Heart right ventricle (tissue), 16 donors: ENCODE measurements around the gene TMEM88. TPM values are rescaled to one million over a fixed set of nuclear protein-coding genes. Genes with fewer than 3 reads are reported as not detected.

Experiments
- ATAC-seq, 8 donors: fragments of 200-7000 bp; cut with Tn5 transposase; one replicate each; pipeline ENCODE4 v1.9.1; 2020; ENCODE audit warnings: mild to moderate bottlenecking in 8 of 8, moderate library complexity in 8 of 8, moderate number of reproducible peaks in 1 of 8
- DNase-seq, 2 donors: peaks; one replicate each; pipeline ENCODE4 v3.0.0-alpha.2; 2020
- H3K27ac ChIP-seq, 10 donors: fragments of 200-600 bp; sonication (generic) in 2 of 10; one replicate each; pipeline versions ENCODE4 v1.5.0 to v1.8.0; 2020 to 2022; ENCODE audit warnings: mild to moderate bottlenecking in 3 of 10
- H3K27me3 ChIP-seq, 7 donors: fragments of 200-600 bp; one replicate each; pipeline ENCODE4 v1.8.0; 2021 to 2022; ENCODE audit warnings: mild to moderate bottlenecking in 2 of 7
- H3K36me3 ChIP-seq, 9 donors: fragments of 200-600 bp; sonication (generic) in 1 of 9; one replicate each; pipeline versions ENCODE4 v1.5.0 to v1.8.0; 2020 to 2022; ENCODE audit warnings: mild to moderate bottlenecking in 2 of 9
- H3K4me1 ChIP-seq, 9 donors: fragments of 200-600 bp; sonication (generic) in 1 of 9; one replicate each; pipeline versions ENCODE4 v1.5.0 to v1.8.0; 2020 to 2022; ENCODE audit warnings: mild to moderate bottlenecking in 4 of 9
- H3K4me3 ChIP-seq, 10 donors: fragments of 200-600 bp; sonication (generic) in 2 of 10; one replicate each; pipeline versions ENCODE4 v1.5.0 to v1.8.0; 2020 to 2022; ENCODE audit warnings: mild to moderate bottlenecking in 7 of 10, moderate library complexity in 2 of 10
- H3K9me3 ChIP-seq, 11 donors: fragments of 200-600 bp in 10 of 11; sonication (generic) in 2 of 11; one replicate each; pipeline versions ENCODE4 v1.5.0 to v1.8.0; 2013 to 2022; ENCODE audit warnings: mild to moderate bottlenecking in 2 of 11, control low read depth in 1 of 11, moderate library complexity in 1 of 11
- CTCF ChIP-seq, 9 donors: fragments of 200-600 bp; sonication (generic) in 2 of 9; IDR thresholded peaks; one replicate each; pipeline versions ENCODE4 v1.5.0 to v1.8.0; 2021 to 2022; ENCODE audit warnings: antibody characterized with exemption in 9 of 9, mild to moderate bottlenecking in 5 of 9, moderate library complexity in 1 of 9
- WGBS, 2 donors: extraction: QIAGEN DNeasy Blood & Tissue Kit; methylation state at CpG; one replicate each; pipeline ENCODE4 v1.1.7; 2013; ENCODE audit warnings: inconsistent platforms in 1 of 2; 5-methylcytosine and 5-hydroxymethylcytosine counted together
- intact Hi-C, 10 donors: fragments of 100-400 bp; cut with DNase I; formaldehyde crosslinking; loops; one replicate each; pipeline versions ENCODE4 v1.11.1 to v1.14.2; 2022
- polyA plus RNA-seq, 2 donors: library from polyadenylated mRNA; stranded (reverse); fragments of 200-250 nt; gene quantifications; one replicate each; pipeline ENCODE4 v1.2.3, GENCODE V29; 2013
- total RNA-seq, 10 donors: library from RNA; stranded (reverse); fragmentation: NEBNext Ultra II Directional in 3 of 10; extraction: Animal tissue kit (Norgen Biotek cat#: 25700) in 3 of 10; gene quantifications; one replicate each; pipeline versions ENCODE4 v1.2.1 to v1.2.4, GENCODE V29; 2021 to 2023
- donor health status: Arrhythmogenic right ventricular cardiomyopathy.
- donor health status: ischemic (EF 13 %, LVEDD 7.1; RV severe dilation, severe dysfunction).
- donor health status: healthy with polysubstance abuse.
- donor health status: DM: no; HTN: yes; CAD: no.
- donor health status: DM: no; HTN: no; CAD: no.
- donor health status: ischemic (EF 25% LVEDD 6.9; RV normal size, moderate dysfunction).
- donor health status: ischemic (EF 25% LVEDD 5.7; RV mildly dilated, moderate dysfunction).
- donor health status: healthy.
- donor health status: DM: yes; HTN: yes; CAD: no.
- donor health status: Ischemic cardiomyopathy.
- donor health status: ischemic (EF 35%, LVEDD 5.7; RV mildly dilated, moderate dysfunction).
- donor health status: nonischemic (EF 11% LVEDD 7.7; RV severe dilation, severe dysfunction).
- donor health status: DM: yes; HTN: yes; CAD: no.
- donor health status: PGD.
- donor health status: ischemic (EF 29% LVEDD 5.4; RV normal size, mild dysfunction).
- donor health status: nonischemic (EF 23%, LVEDD 6.1; RV moderate dilation, normal function).

The TMEM88 gene
- total and polyA plus RNA-seq, 12 donors, result 12.3 to 298 (median 24.8) TPM

DNA sequence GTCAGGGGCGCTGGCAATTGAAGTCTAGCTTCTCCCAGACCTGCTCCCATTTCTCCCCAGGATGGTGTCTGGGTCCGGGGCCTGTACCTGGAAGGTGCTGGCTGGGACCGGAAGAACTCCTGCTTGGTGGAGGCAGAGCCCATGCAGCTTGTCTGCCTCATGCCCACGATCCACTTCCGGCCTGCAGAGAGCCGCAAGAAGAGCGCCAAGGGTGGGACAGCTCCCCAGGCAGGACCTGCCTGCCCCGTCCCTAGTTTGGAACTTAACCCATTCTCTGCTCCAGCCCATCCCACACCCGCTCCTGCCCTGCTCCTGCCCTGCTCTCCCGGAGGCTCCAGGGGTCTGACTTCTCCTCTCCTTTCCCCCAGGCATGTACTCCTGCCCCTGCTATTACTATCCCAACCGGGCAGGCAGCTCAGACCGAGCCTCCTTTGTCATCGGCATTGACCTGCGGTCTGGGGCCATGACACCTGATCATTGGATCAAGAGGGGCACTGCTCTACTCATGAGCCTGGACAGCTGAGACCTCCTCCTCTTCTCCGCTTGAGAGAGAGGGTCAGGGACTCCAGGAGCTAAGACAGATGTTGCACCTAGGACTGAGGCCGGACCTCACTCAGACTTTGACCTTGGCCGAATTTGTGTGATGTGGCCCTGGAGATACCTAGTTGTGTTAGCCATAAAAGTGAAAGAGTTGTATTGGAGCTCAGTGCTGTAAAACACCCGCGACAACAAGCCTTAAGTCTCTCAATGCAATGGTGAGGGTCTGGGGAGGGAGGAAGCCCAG, 21.7 kb upstream of the TMEM88 start:
- ATAC-seq, result no peak
- intact Hi-C loops, result loop anchor here in 3 of 10 donors (2.0 to 10.0 kb wide), 4 partner anchors 54 to 322 kb away; partner anchors contain the start of genes CHD3 (in 1 of the 3) and PER1 (in 1 of the 3)

DNA sequence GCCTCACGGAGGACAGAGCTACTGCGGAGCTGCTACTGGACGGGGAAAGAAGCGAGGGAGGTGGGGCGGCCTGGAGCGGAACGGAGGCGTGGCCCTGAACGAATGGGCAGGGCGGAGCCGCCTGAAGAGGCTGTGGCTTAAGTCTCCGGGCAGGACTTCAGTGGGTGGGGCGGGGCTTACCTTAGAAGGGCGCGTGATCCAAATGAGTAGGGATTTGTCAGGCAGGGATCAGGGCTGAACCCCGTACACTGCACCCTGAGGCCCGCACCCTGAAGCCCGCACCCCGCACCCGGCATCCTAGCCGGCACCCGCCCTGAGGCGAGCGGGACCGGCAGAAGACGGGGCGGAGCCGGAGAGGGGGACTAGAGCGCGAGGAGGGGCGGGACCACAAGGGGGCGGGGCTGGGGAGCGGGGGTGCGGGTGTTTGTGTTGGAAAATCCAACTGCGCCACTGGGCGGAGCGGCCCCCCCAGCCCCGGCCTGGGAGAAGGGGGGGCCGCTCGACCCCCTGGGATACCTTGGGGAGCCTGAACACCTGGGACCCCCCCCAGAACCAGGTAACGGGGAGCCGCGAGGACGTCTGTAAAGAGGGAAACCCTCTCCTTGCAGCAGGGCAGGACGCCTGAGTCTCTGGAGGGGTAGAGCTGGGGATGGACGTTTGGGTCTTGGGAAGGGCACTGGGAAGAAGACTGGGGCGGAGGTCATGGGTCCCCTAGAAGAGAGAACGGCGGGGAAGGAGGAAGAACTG, 20.9 kb upstream of the TMEM88 start, which contains the start of gene KDM6B:
Gene KDM6B, plus strand, starts transcription at position 423 of the 747 bp plus-strand sequence. CDS start 11,338 bp downstream, outside the sequence.
- ATAC-seq, result peak; percentile 63 to 78 (median 71)
- Histone ChIP-seq H3K4me1 (peaks cover 7 to 37% (median 30%) of the 10 kb centered on the region in 9 donors), H3K27ac (peak within 1 kb of the TSS; percentile 94 to 100 (median 98)), H3K4me3 (peak within 1 kb of the TSS; percentile 59 to 95 (median 80)), H3K9me3 (no peaks in the 10 kb centered on the region), H3K27me3 (peaks cover 0 to 3% (median 0%) of the 10 kb centered on the region in 7 donors), H3K36me3 (no peaks in the 10 kb centered on the region)
- DNase-seq, result peak; percentile 94 to 96
- TF ChIP-seq CTCF (IDR thresholded peaks at IDR 0.05), result peak in 3 of 9 donors; percentile 11 to 35 (median 27)
- WGBS, 2 donors, result 0% methylated on average over 46 to 49 of the region's 49 CpGs
- intact Hi-C loops, result loop anchor here in 7 of 10 donors (1.0 to 10.0 kb wide), 8 partner anchors 9 to 321 kb away; partner anchors contain the start of genes NAA38 (in 3 of the 7), CHD3 (in 1 of the 7) and PER1 (in 1 of the 7)

More for the DNA sequence above, 21.7 kb upstream of the TMEM88 start:
- DNase-seq, result no peak
- H3K36me3 ChIP-seq, result no peaks in the 10 kb centered on the region
- peak overlapping the region in 9 of 10 donors; percentile 59 to 95 (median 80) for H3K4me3 ChIP-seq
- TF ChIP-seq CTCF (IDR thresholded peaks at IDR 0.05), result no peak
- peak overlapping the region in 9 of 10 donors; percentile 97 to 100 (median 99) for H3K27ac ChIP-seq
- 45 to 50% methylated on average over 19 of the region's 19 CpGs for WGBS, 2 donors
- H3K4me1 ChIP-seq, result peaks cover 4 to 34% (median 24%) of the 10 kb centered on the region in 9 donors
- H3K9me3 ChIP-seq, result no peaks in the 10 kb centered on the region
- H3K27me3 ChIP-seq, result peaks cover 0 to 3% (median 0%) of the 10 kb centered on the region in 7 donors

- no peaks in the 10 kb centered on the region for H3K9me3 ChIP-seq
- TF ChIP-seq CTCF (IDR thresholded peaks at IDR 0.05), result no peak
- H3K4me1 ChIP-seq, result peaks cover 7 to 43% (median 36%) of the 10 kb centered on the region in 9 donors
- H3K27ac ChIP-seq, result peak overlapping the region; percentile 94 to 100 (median 98)
- DNase-seq (peak; percentile 71 to 73), ATAC-seq (peak; percentile 1 to 50 (median 32))
- H3K27me3 ChIP-seq, result peaks cover 0 to 3% (median 0%) of the 10 kb centered on the region in 7 donors
- intact Hi-C loops, result loop anchor here in 7 of 10 donors (1.0 to 10.0 kb wide), 7 partner anchors 9 to 320 kb away; partner anchors contain the start of genes NAA38 (in 3 of the 7), CHD3 (in 1 of the 7) and PER1 (in 1 of the 7)
- H3K4me3 ChIP-seq, result peak overlapping the region; percentile 59 to 95 (median 80)
- WGBS, 2 donors, result 1% methylated on average over 20 of the region's 20 CpGs
- no peaks in the 10 kb centered on the region for H3K36me3 ChIP-seq
Observed at GRCh38 chr17:7834542-7834956, 20.3 kb upstream of the TMEM88 start.
